ENCODE measurements around the gene PALLD. TPM values are rescaled to one million over a fixed set of nuclear protein-coding genes. Genes with fewer than 3 reads are reported as not detected.

PALLD gene
- total and polyA plus RNA-seq, 7 donors: 40.7 to 1,991 (median 1,233) TPM

GRCh38 chr4:168791376-168791775, 294.5 kb downstream of the PALLD start:
- intact Hi-C loops (cut with DNase I): no loop called here
- DNase-seq: no peak
- Histone ChIP-seq H3K36me3 (no peaks in the 10 kb centered on the region), H3K27ac (no peak overlapping the region), H3K9me3 (no peaks in the 10 kb centered on the region), H3K27me3 (no peaks in the 10 kb centered on the region), H3K4me3 (no peak overlapping the region), H3K4me1 (peaks cover 0 to 6% (median 3%) of the 10 kb centered on the region in 4 donors)
- TF ChIP-seq CTCF (IDR thresholded peaks at IDR 0.05) (no peak), EP300 (IDR thresholded peaks at IDR 0.05) (no peak)
- WGBS, 2 donors: 95 to 96% methylated on average over 5 of the region's 5 CpGs

GRCh38 chr4:168793542-168793941, 296.7 kb downstream of the PALLD start:
- WGBS, 2 donors: 86 to 93% methylated on average over 5 of the region's 5 CpGs
- no peak overlapping the region for H3K27ac ChIP-seq

GRCh38 chr4:168794092-168794707, 297.3 kb downstream of the PALLD start:
- Histone ChIP-seq H3K27ac (no peak overlapping the region), H3K9me3 (no peaks in the 10 kb centered on the region)

More at GRCh38 chr4:168793542-168793941, 296.7 kb downstream of the PALLD start:
- H3K9me3 ChIP-seq: no peaks in the 10 kb centered on the region
- H3K27me3 ChIP-seq: no peaks in the 10 kb centered on the region
- intact Hi-C loops (cut with DNase I): no loop called here
- H3K4me1 ChIP-seq: peaks cover 0 to 21% (median 17%) of the 10 kb centered on the region in 4 donors
- no peak overlapping the region for H3K4me3 ChIP-seq
- TF ChIP-seq POLR2A (IDR thresholded peaks at IDR 0.05) (no peak), POLR2AphosphoS5 (IDR thresholded peaks at IDR 0.05) (no peak), CTCF (IDR thresholded peaks at IDR 0.05) (no peak), EP300 (IDR thresholded peaks at IDR 0.05) (no peak)
- no peaks in the 10 kb centered on the region for H3K36me3 ChIP-seq
- DNase-seq: no peak

GRCh38 chr4:168794881-168795280, 298.0 kb downstream of the PALLD start:
- Histone ChIP-seq H3K27me3 (no peaks in the 10 kb centered on the region), H3K36me3 (no peaks in the 10 kb centered on the region), H3K4me1 (peaks cover 0 to 21% (median 17%) of the 10 kb centered on the region in 4 donors), H3K4me3 (no peak overlapping the region), H3K9me3 (no peaks in the 10 kb centered on the region), H3K27ac (no peak overlapping the region)
- TF ChIP-seq EP300 (IDR thresholded peaks at IDR 0.05) (no peak), POLR2A (IDR thresholded peaks at IDR 0.05) (no peak), POLR2AphosphoS5 (IDR thresholded peaks at IDR 0.05) (no peak), CTCF (IDR thresholded peaks at IDR 0.05) (no peak)
- no peak for DNase-seq
- WGBS, 2 donors: 88 to 90% methylated on average over 3 of the region's 3 CpGs
- intact Hi-C loops (cut with DNase I): no loop called here

More at GRCh38 chr4:168794092-168794707, 297.3 kb downstream of the PALLD start:
- Histone ChIP-seq H3K4me1 (peaks cover 0 to 21% (median 17%) of the 10 kb centered on the region in 4 donors), H3K27me3 (no peaks in the 10 kb centered on the region), H3K36me3 (no peaks in the 10 kb centered on the region), H3K4me3 (no peak overlapping the region)
- intact Hi-C loops (cut with DNase I): no loop called here
- TF ChIP-seq POLR2A (IDR thresholded peaks at IDR 0.05) (no peak), EP300 (IDR thresholded peaks at IDR 0.05) (no peak), POLR2AphosphoS5 (IDR thresholded peaks at IDR 0.05) (no peak), CTCF (IDR thresholded peaks at IDR 0.05) (no peak)
- WGBS, 2 donors: 90 to 98% methylated on average over 20 of the region's 20 CpGs
- DNase-seq: no peak

- intact Hi-C loops (cut with DNase I): no loop called here
- Histone ChIP-seq H3K36me3 (no peaks in the 10 kb centered on the region), H3K27ac (no peak overlapping the region), H3K27me3 (no peaks in the 10 kb centered on the region), H3K4me1 (peaks cover 0 to 21% (median 17%) of the 10 kb centered on the region in 4 donors), H3K4me3 (no peak overlapping the region), H3K9me3 (no peaks in the 10 kb centered on the region)
- DNase-seq: no peak
- TF ChIP-seq CTCF (IDR thresholded peaks at IDR 0.05) (no peak), EP300 (IDR thresholded peaks at IDR 0.05) (no peak), POLR2A (IDR thresholded peaks at IDR 0.05) (no peak), POLR2AphosphoS5 (IDR thresholded peaks at IDR 0.05) (no peak)
- 85 to 93% methylated on average over 1 of the region's 1 CpG for WGBS, 2 donors
These were observed 298.5 kb downstream of the PALLD start for GRCh38 chr4:168795346-168795745.

All from sigmoid colon (tissue), 7 donors.